Body of pancreas (tissue), 4 donors: Measurements from ENCODE around the gene BCOR.

Experiments used
- POLR2A ChIP-seq, 3 donors: fragments of 450-650 bp; IDR thresholded peaks; one replicate each; pipeline ENCODE4 v1.6.1; 2016; ENCODE audit warnings: antibody characterized with exemption in 3 of 3, mild to moderate bottlenecking in 2 of 3
- TF ChIP-seq, protein P1 (sequence below), 7 experiments: fragments of 450-650 bp in 4 of 7; fragments of 200-600 bp in 3 of 7; sonication (generic) in 3 of 7; IDR thresholded peaks; one replicate each; pipeline ENCODE4 v1.5.1; 2016 to 2019; ENCODE audit warnings: antibody characterized with exemption in 7 of 7

DNA sequence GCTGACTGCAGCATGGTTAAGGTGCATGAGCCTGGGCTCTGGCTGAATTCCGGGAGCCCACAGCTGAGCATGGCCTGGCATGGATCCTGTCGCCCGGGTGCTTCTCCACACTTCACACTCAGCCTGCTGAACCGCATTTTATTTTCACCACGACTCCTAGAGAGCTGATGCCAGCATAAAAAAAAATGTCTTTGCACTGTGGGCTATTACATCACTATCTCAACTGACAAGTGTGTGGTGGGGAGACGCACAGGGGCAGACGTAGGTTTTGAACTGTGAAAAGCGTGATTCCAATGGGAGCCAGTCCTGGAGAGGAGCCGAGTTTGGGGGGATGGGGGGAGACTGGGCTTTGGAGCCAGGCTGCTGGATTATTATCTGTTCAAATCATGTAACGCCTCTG lies 36.8 kb downstream of the BCOR start:
- TF ChIP-seq, protein P1, sequence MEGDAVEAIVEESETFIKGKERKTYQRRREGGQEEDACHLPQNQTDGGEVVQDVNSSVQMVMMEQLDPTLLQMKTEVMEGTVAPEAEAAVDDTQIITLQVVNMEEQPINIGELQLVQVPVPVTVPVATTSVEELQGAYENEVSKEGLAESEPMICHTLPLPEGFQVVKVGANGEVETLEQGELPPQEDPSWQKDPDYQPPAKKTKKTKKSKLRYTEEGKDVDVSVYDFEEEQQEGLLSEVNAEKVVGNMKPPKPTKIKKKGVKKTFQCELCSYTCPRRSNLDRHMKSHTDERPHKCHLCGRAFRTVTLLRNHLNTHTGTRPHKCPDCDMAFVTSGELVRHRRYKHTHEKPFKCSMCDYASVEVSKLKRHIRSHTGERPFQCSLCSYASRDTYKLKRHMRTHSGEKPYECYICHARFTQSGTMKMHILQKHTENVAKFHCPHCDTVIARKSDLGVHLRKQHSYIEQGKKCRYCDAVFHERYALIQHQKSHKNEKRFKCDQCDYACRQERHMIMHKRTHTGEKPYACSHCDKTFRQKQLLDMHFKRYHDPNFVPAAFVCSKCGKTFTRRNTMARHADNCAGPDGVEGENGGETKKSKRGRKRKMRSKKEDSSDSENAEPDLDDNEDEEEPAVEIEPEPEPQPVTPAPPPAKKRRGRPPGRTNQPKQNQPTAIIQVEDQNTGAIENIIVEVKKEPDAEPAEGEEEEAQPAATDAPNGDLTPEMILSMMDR (IDR thresholded peaks at IDR 0.05): no peak
- TF ChIP-seq POLR2A (IDR thresholded peaks at IDR 0.05): no peak
